Nephron (organoid): ENCODE results near the gene AKNAD1.
A peak's percentile ranks its signal among the peaks of the same experiment; 100 is the strongest.

ENCODE experiments used
- H3K27ac Mint-ChIP-seq, 3 experiments: 2 replicates each; pipeline ENCODE4 v1.8.0; 2020; ENCODE audit warnings: mixed read lengths in 3 of 3, mild to moderate bottlenecking in 2 of 3, moderate library complexity in 1 of 3
- H3K27me3 Mint-ChIP-seq: 2 replicates; pipeline ENCODE4 v1.8.0; 2021; ENCODE audit warnings: low read depth, mild to moderate bottlenecking, moderate library complexity, mixed read lengths
- H3K36me3 Mint-ChIP-seq: 2 replicates; pipeline ENCODE4 v1.8.0; 2020; ENCODE audit warnings: low read depth, mixed read lengths
- H3K4me1 Mint-ChIP-seq: 2 replicates; pipeline ENCODE4 v1.8.0; 2020; ENCODE audit warnings: mixed read lengths
- H3K4me3 Mint-ChIP-seq, 3 experiments: 2 replicates each; pipeline ENCODE4 v1.8.0; 2020; ENCODE audit warnings: mild to moderate bottlenecking in 3 of 3, mixed read lengths in 3 of 3, moderate library complexity in 2 of 3
- H3K9me3 Mint-ChIP-seq: 2 replicates; pipeline ENCODE4 v1.8.0; 2020; ENCODE audit warnings: mixed read lengths
- TF ChIP-seq, protein P1 (sequence below), 3 experiments: fragments of 200-600 bp; sonication (generic); IDR thresholded peaks; one replicate each; pipeline ENCODE4 v1.5.0; 2021; ENCODE audit warnings: antibody characterized with exemption in 3 of 3; ENCODE audit not compliant: unreplicated experiment in 3 of 3

Gene AKNAD1

GRCh38 chr1:108823632-108824031 is 33.3 kb downstream of the AKNAD1 start:
- H3K36me3 Mint-ChIP-seq: no peaks in the 10 kb centered on the region

GRCh38 chr1:108819878-108820277 is 37.0 kb downstream of the AKNAD1 start:
- H3K9me3 Mint-ChIP-seq: no peaks in the 10 kb centered on the region

More at GRCh38 chr1:108823632-108824031, 33.3 kb downstream of the AKNAD1 start:
- Mint-ChIP-seq H3K9me3 (no peaks in the 10 kb centered on the region), H3K4me1 (peaks cover 11% of the 10 kb centered on the region), H3K27ac (no peak overlapping the region), H3K27me3 (peaks cover 6% of the 10 kb centered on the region), H3K4me3 (no peak overlapping the region)
- TF ChIP-seq, protein P1, sequence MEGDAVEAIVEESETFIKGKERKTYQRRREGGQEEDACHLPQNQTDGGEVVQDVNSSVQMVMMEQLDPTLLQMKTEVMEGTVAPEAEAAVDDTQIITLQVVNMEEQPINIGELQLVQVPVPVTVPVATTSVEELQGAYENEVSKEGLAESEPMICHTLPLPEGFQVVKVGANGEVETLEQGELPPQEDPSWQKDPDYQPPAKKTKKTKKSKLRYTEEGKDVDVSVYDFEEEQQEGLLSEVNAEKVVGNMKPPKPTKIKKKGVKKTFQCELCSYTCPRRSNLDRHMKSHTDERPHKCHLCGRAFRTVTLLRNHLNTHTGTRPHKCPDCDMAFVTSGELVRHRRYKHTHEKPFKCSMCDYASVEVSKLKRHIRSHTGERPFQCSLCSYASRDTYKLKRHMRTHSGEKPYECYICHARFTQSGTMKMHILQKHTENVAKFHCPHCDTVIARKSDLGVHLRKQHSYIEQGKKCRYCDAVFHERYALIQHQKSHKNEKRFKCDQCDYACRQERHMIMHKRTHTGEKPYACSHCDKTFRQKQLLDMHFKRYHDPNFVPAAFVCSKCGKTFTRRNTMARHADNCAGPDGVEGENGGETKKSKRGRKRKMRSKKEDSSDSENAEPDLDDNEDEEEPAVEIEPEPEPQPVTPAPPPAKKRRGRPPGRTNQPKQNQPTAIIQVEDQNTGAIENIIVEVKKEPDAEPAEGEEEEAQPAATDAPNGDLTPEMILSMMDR (IDR thresholded peaks at IDR 0.05; ENCODE audit: unreplicated experiment in 3 of 3): no peak

GRCh38 chr1:108817811-108818210 is 39.1 kb downstream of the AKNAD1 start:
- H3K27me3 Mint-ChIP-seq: peaks cover 6% of the 10 kb centered on the region
- TF ChIP-seq, protein P1 (IDR thresholded peaks at IDR 0.05; ENCODE audit: unreplicated experiment in 3 of 3): no peak
- no peaks in the 10 kb centered on the region for H3K36me3 Mint-ChIP-seq
- peak overlapping the region in 2 of 3 experiments; percentile 23 to 34 for H3K4me3 Mint-ChIP-seq
- peak overlapping the region; percentile 89 to 98 (median 92) for H3K27ac Mint-ChIP-seq
- H3K4me1 Mint-ChIP-seq: peaks cover 49% of the 10 kb centered on the region
- no peaks in the 10 kb centered on the region for H3K9me3 Mint-ChIP-seq

More at GRCh38 chr1:108819878-108820277, 37.0 kb downstream of the AKNAD1 start:
- Mint-ChIP-seq H3K27ac (peak overlapping the region in 2 of 3 experiments; percentile 10 to 24), H3K4me3 (no peak overlapping the region), H3K27me3 (peaks cover 6% of the 10 kb centered on the region), H3K36me3 (no peaks in the 10 kb centered on the region), H3K4me1 (peaks cover 33% of the 10 kb centered on the region)
- TF ChIP-seq, protein P1 (IDR thresholded peaks at IDR 0.05; ENCODE audit: unreplicated experiment in 3 of 3): no peak

GRCh38 chr1:108817016-108817415 is 39.9 kb downstream of the AKNAD1 start:
- Mint-ChIP-seq H3K4me1 (peaks cover 49% of the 10 kb centered on the region), H3K4me3 (peak overlapping the region; percentile 26 to 55 (median 54)), H3K36me3 (no peaks in the 10 kb centered on the region), H3K9me3 (no peaks in the 10 kb centered on the region), H3K27me3 (peaks cover 1% of the 10 kb centered on the region), H3K27ac (peak overlapping the region; percentile 96 to 98 (median 98))
- TF ChIP-seq, protein P1 (IDR thresholded peaks at IDR 0.05; ENCODE audit: unreplicated experiment in 3 of 3): no peak

DNA sequence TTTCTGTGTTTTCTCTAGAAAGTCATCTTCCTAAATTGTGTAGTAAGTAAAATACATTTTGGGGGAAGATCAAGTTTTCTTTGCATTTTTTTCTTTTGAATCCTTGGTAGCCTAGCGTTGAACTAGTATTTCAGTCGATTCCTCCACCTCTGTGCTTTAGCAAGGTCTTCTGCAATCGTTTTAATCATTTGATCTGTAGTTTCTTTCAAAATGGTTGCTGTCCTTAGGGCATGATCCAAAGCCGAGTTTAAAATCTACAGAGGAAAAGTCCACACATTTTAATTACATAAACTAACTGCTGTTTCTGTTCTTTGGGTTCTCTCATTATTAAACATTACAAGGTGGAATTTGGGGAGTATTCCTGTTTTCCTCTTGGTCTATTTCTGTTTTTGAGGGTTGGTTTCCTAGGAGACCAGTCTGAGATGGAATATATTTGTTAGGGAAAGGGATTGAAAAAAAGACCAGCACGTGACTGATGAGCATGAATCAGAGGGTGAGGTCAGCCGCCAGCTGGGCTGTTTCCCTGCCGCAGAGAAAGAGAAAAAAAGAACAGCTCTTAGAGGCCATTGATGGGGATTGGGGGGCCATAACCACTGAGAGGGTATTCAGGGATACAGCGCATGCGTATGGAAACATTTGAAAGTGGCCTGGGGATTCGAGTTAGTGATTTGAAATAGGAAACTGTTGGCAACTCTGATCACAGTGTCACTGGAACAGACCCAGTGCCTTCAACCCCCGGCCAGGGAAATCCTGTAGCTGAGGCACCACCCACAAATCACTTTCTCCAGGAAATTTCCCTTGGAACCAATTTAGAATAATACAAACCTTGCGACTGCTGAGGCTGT is 40.6 kb downstream of the AKNAD1 start:
- peak overlapping the region; percentile 40 to 56 (median 54) for H3K4me3 Mint-ChIP-seq
- peak overlapping the region; percentile 96 to 98 (median 98) for H3K27ac Mint-ChIP-seq
- peaks cover 49% of the 10 kb centered on the region for H3K4me1 Mint-ChIP-seq
- H3K27me3 Mint-ChIP-seq: no peaks in the 10 kb centered on the region
- H3K9me3 Mint-ChIP-seq: no peaks in the 10 kb centered on the region
- TF ChIP-seq, protein P1 (IDR thresholded peaks at IDR 0.05; ENCODE audit: unreplicated experiment in 3 of 3): no peak
- H3K36me3 Mint-ChIP-seq: no peaks in the 10 kb centered on the region
